ENCODE data around the gene TCP1. TPM values are rescaled to one million over a fixed set of nuclear protein-coding genes. Genes with fewer than 3 reads are reported as not detected.

Gene TCP1
- total and polyA plus RNA-seq, 2 of the 13 experiments (the other 11 are each of a cell fraction or from before 2014, with no cell fraction given) = 116 to 553 TPM

DNA sequence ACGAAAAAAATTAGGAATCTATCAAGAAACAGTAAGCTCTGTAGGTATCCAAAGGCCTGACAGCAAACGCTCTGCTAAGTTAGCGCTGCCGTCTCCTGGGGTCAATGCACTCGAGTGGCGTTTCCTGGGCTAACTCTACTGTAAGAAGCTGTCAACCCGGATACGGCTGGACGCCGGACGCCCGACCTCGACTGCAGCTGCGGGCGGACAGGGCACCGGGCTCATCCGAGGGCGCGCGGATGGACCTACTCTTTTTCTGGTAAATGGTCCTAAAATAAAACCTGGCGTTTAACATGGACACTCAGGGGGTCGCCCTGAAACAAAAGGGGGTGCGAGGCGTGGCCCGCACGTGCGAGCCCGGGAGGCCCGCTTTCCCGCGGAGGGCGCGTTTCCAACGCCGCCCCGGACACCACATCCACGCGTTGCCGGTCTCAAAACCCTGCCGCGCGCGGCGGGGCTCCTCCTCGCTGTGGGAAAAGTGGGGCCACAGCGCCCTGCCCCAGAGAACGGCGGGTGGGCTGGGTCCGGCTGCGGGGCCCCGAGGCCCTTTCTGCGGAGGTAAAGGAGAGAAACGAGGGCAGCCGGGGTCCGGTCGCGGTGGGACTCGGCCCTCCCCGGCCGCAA lies 537 bp downstream of the TCP1 start (continued):
- TF ChIP-seq CCDC6 (CRISPR knock-in tag; IDR thresholded peaks at IDR 0.05) (no peak; the same call in 1 of the 2 replicates), ZNF782 (CRISPR knock-in tag; IDR thresholded peaks at IDR 0.05; ENCODE audit: borderline replicate concordance) (peak; percentile 62; the same call in 1 of the 2 replicates), PPARG (CRISPR knock-in tag; conservative IDR thresholded peaks at IDR 0.05) (no peak), IKZF1 (IDR thresholded peaks at IDR 0.05) (no peak), HOXA3 (CRISPR knock-in tag; IDR thresholded peaks at IDR 0.05) (no peak), RXRB (CRISPR knock-in tag; IDR thresholded peaks at IDR 0.05; ENCODE audit: borderline replicate concordance) (peak; percentile 61), HDAC2 (CRISPR knock-in tag; IDR thresholded peaks at IDR 0.05) (no peak), TRIM24 (CRISPR knock-in tag; IDR thresholded peaks at IDR 0.05) (no peak), ZNF256 (CRISPR knock-in tag; conservative IDR thresholded peaks at IDR 0.05) (no peak), ZNF251 (CRISPR knock-in tag; IDR thresholded peaks at IDR 0.05) (no peak), NKX3-1 (CRISPR knock-in tag; IDR thresholded peaks at IDR 0.05) (no peak), NFATC3 (CRISPR knock-in tag; IDR thresholded peaks at IDR 0.05) (no peak), ZNF225 (CRISPR knock-in tag; IDR thresholded peaks at IDR 0.05) (no peak), NR2F1 (CRISPR knock-in tag; IDR thresholded peaks at IDR 0.05) (no peak), ZNF274 (CRISPR knock-in tag; IDR thresholded peaks at IDR 0.05) (no peak), ZNF747 (CRISPR knock-in tag; IDR thresholded peaks at IDR 0.05; ENCODE audit: borderline replicate concordance) (no peak), ZNF430 (CRISPR knock-in tag; IDR thresholded peaks at IDR 0.05) (no peak), PHF20 (CRISPR knock-in tag; IDR thresholded peaks at IDR 0.05) (no peak), ZNF780A (CRISPR knock-in tag; IDR thresholded peaks at IDR 0.05) (no peak)
- TF ChIP-seq, protein P1, sequence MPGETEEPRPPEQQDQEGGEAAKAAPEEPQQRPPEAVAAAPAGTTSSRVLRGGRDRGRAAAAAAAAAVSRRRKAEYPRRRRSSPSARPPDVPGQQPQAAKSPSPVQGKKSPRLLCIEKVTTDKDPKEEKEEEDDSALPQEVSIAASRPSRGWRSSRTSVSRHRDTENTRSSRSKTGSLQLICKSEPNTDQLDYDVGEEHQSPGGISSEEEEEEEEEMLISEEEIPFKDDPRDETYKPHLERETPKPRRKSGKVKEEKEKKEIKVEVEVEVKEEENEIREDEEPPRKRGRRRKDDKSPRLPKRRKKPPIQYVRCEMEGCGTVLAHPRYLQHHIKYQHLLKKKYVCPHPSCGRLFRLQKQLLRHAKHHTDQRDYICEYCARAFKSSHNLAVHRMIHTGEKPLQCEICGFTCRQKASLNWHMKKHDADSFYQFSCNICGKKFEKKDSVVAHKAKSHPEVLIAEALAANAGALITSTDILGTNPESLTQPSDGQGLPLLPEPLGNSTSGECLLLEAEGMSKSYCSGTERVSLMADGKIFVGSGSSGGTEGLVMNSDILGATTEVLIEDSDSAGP (CRISPR knock-in tag; IDR thresholded peaks at IDR 0.05; ENCODE audit: borderline replicate concordance) = no peak
- TF ChIP-seq, protein P2, sequence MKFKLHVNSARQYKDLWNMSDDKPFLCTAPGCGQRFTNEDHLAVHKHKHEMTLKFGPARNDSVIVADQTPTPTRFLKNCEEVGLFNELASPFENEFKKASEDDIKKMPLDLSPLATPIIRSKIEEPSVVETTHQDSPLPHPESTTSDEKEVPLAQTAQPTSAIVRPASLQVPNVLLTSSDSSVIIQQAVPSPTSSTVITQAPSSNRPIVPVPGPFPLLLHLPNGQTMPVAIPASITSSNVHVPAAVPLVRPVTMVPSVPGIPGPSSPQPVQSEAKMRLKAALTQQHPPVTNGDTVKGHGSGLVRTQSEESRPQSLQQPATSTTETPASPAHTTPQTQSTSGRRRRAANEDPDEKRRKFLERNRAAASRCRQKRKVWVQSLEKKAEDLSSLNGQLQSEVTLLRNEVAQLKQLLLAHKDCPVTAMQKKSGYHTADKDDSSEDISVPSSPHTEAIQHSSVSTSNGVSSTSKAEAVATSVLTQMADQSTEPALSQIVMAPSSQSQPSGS (CRISPR knock-in tag; IDR thresholded peaks at IDR 0.05) = no peak
- TF ChIP-seq, protein P3, sequence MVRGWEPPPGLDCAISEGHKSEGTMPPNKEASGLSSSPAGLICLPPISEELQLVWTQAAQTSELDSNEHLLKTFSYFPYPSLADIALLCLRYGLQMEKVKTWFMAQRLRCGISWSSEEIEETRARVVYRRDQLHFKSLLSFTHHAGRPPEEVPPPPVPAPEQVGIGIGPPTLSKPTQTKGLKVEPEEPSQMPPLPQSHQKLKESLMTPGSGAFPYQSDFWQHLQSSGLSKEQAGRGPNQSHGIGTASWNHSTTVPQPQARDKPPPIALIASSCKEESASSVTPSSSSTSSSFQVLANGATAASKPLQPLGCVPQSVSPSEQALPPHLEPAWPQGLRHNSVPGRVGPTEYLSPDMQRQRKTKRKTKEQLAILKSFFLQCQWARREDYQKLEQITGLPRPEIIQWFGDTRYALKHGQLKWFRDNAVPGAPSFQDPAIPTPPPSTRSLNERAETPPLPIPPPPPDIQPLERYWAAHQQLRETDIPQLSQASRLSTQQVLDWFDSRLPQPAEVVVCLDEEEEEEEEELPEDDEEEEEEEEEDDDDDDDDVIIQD (CRISPR knock-in tag; IDR thresholded peaks at IDR 0.05; ENCODE audit: low read depth) = 0 out of 2 replicates have a peak, but pooled peaks have one; percentile 34
- TF ChIP-seq, protein P4, sequence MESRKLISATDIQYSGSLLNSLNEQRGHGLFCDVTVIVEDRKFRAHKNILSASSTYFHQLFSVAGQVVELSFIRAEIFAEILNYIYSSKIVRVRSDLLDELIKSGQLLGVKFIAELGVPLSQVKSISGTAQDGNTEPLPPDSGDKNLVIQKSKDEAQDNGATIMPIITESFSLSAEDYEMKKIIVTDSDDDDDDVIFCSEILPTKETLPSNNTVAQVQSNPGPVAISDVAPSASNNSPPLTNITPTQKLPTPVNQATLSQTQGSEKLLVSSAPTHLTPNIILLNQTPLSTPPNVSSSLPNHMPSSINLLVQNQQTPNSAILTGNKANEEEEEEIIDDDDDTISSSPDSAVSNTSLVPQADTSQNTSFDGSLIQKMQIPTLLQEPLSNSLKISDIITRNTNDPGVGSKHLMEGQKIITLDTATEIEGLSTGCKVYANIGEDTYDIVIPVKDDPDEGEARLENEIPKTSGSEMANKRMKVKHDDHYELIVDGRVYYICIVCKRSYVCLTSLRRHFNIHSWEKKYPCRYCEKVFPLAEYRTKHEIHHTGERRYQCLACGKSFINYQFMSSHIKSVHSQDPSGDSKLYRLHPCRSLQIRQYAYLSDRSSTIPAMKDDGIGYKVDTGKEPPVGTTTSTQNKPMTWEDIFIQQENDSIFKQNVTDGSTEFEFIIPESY (CRISPR knock-in tag; IDR thresholded peaks at IDR 0.05) = no peak
- TF ChIP-seq, protein P5, sequence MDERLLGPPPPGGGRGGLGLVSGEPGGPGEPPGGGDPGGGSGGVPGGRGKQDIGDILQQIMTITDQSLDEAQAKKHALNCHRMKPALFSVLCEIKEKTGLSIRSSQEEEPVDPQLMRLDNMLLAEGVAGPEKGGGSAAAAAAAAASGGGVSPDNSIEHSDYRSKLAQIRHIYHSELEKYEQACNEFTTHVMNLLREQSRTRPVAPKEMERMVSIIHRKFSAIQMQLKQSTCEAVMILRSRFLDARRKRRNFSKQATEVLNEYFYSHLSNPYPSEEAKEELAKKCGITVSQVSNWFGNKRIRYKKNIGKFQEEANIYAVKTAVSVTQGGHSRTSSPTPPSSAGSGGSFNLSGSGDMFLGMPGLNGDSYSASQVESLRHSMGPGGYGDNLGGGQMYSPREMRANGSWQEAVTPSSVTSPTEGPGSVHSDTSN (CRISPR knock-in tag; IDR thresholded peaks at IDR 0.05) = no peak

All from HepG2 (cell line).